ENCODE measurements around the gene CUL4B.

- no peak for TF ChIP-seq CTCF (IDR thresholded peaks at IDR 0.05)
- no peak for TF ChIP-seq POLR2A (IDR thresholded peaks at IDR 0.05)
Measured at GRCh38 chrX:120549483-120550452, 11.0 kb downstream of the CUL4B start.
